Naive thymus-derived CD4-positive, alpha-beta T cell (primary cell): ENCODE measurements around the gene FAM241A. TPM values are rescaled to one million over a fixed set of nuclear protein-coding genes. Genes with fewer than 3 reads are reported as not detected.

ENCODE experiments used
- ATAC-seq: fragments of 150-1000 bp; cut with Tn5 transposase; 2 replicates; pipeline ENCODE4 v1.10.0; 2021; ENCODE audit warnings: mild to moderate bottlenecking, moderate library complexity
- CTCF ChIA-PET: fragments of 350-600 bp; sonication (Branson Sonifier 250); formaldehyde crosslinking; loops from one replicate; lab custom pipeline; 2021; ENCODE audit warnings: antibody characterized with exemption; lab: Charles Lee
- POLR2A ChIA-PET: fragments of 350-600 bp; sonication (Branson Sonifier 250); formaldehyde crosslinking; loops from one replicate; lab custom pipeline; 2021; ENCODE audit warnings: antibody characterized with exemption, inconsistent platforms; lab: Charles Lee
- DNase-seq, 9 donors: peaks; one replicate each; pipeline versions ENCODE4 v3.0.0 to v3.0.0-alpha.2; 2020 to 2022; ENCODE audit warnings: mixed read lengths in 1 of 9
- H3K27ac ChIP-seq: one replicate; pipeline ENCODE4 v1.7.0; 2013; ENCODE audit warnings: mild to moderate bottlenecking, low read depth, low read length, moderate library complexity
- H3K27me3 ChIP-seq, 2 donors: one replicate each; pipeline ENCODE4 v1.7.0; 2013; ENCODE audit warnings: low read length in 2 of 2, mild to moderate bottlenecking in 2 of 2, moderate library complexity in 2 of 2; ENCODE audit not compliant: control insufficient read depth in 2 of 2, insufficient read depth in 2 of 2
- H3K36me3 ChIP-seq, 3 experiments: 1 replicate in 2 of 3; 2 replicates in 1 of 3; pipeline ENCODE4 v1.7.0; 2013; ENCODE audit warnings: low read length in 3 of 3, mild to moderate bottlenecking in 3 of 3, moderate library complexity in 1 of 3; ENCODE audit not compliant: insufficient read depth in 3 of 3, control insufficient read depth in 2 of 3
- H3K4me1 ChIP-seq, 2 donors: one replicate each; pipeline ENCODE4 v1.7.0; 2013; ENCODE audit warnings: low read length in 2 of 2, mild to moderate bottlenecking in 2 of 2, moderate library complexity in 1 of 2; ENCODE audit not compliant: control insufficient read depth in 2 of 2, insufficient read depth in 2 of 2
- H3K4me3 ChIP-seq: 2 replicates; pipeline ENCODE4 v1.7.0; 2013; ENCODE audit warnings: mild to moderate bottlenecking, low read length
- H3K9me3 ChIP-seq, 3 experiments: 1 replicate in 2 of 3; 2 replicates in 1 of 3; pipeline ENCODE4 v1.7.0; 2013; ENCODE audit warnings: low read length in 3 of 3; ENCODE audit not compliant: control insufficient read depth in 2 of 3
- H3K27ac Mint-ChIP-seq, 9 donors: one replicate each; pipeline ENCODE4 v1.8.0; 2020 to 2022; ENCODE audit warnings: mixed read lengths in 9 of 9, mild to moderate bottlenecking in 8 of 9, moderate library complexity in 5 of 9, inconsistent platforms in 2 of 9
- H3K27me3 Mint-ChIP-seq, 5 donors: one replicate each; pipeline ENCODE4 v1.8.0; 2021 to 2022; ENCODE audit warnings: mixed read lengths in 5 of 5, mild to moderate bottlenecking in 1 of 5
- H3K36me3 Mint-ChIP-seq, 5 donors: one replicate each; pipeline ENCODE4 v1.8.0; 2020 to 2022; ENCODE audit warnings: mixed read lengths in 5 of 5, mild to moderate bottlenecking in 3 of 5, inconsistent platforms in 1 of 5
- H3K4me1 Mint-ChIP-seq, 7 donors: one replicate each; pipeline ENCODE4 v1.8.0; 2020 to 2022; ENCODE audit warnings: mixed read lengths in 7 of 7, mild to moderate bottlenecking in 3 of 7, inconsistent platforms in 1 of 7
- H3K4me3 Mint-ChIP-seq, 10 donors: one replicate each; pipeline ENCODE4 v1.8.0; 2020 to 2022; ENCODE audit warnings: mild to moderate bottlenecking in 10 of 10, mixed read lengths in 10 of 10, moderate library complexity in 6 of 10, inconsistent platforms in 2 of 10
- H3K9me3 Mint-ChIP-seq, 11 donors: one replicate each; pipeline ENCODE4 v1.8.0; 2020 to 2022; ENCODE audit warnings: mixed read lengths in 11 of 11, mild to moderate bottlenecking in 4 of 11, inconsistent platforms in 1 of 11, moderate library complexity in 1 of 11
- intact Hi-C, 2 donors: fragments of 100-400 bp; cut with micrococcal nuclease; formaldehyde crosslinking; loops; one replicate each; pipeline ENCODE4 v1.15.1; 2023
- polyA plus RNA-seq, 2 donors: library from polyadenylated mRNA; unstranded; fragments of 300-500 nt; fragmentation: Illumina TruSeq; gene quantifications; one replicate each; pipeline ENCODE4 v1.2.3, GENCODE V29; 2021
- total RNA-seq, 6 experiments: library from RNA in 5 of 6; stranded (reverse) in 5 of 6; gene quantifications; 1 replicate in 5 of 6; 2 replicates in 1 of 6; pipeline ENCODE4 v1.2.3 and lab custom pipeline; 2021 to 2026

The FAM241A gene
- total and polyA plus RNA-seq, 7 experiments from 2014 or later, result 1.2 to 2.4 (median 2.0) TPM

DNA sequence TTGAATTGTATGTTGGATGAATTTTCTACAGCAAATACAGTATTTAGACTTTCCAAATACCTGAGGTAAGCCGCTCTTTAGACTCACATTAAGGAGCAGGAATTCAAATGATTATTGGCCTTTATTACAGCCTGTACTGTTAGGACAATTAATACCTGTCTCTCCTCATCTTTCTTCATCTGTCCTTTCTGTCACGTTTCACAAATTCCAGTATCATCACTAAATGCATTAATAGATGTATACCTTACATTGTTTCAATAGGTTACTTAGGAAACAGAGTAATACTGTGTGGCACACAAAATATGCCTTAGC lies 1.2 kb downstream of the FAM241A start:
- H3K4me1 ChIP-seq, result peaks cover 0 to 12% of the 10 kb centered on the region in 2 donors
- ATAC-seq (no peak), DNase-seq (peak in 2 of 9 donors; percentile 9 to 12)
- peaks cover 0 to 4% (median 0%) of the 10 kb centered on the region in 5 donors for H3K36me3 Mint-ChIP-seq
- H3K9me3 ChIP-seq, result no peaks in the 10 kb centered on the region
- H3K36me3 ChIP-seq, result peaks cover 0 to 4% (median 0%) of the 10 kb centered on the region in 3 experiments
- H3K4me3 Mint-ChIP-seq, result peak overlapping the region; percentile 90 to 99 (median 94)
- H3K4me1 Mint-ChIP-seq, result peaks cover 16 to 52% (median 41%) of the 10 kb centered on the region in 7 donors
- H3K27me3 Mint-ChIP-seq, result peaks cover 0 to 5% (median 0%) of the 10 kb centered on the region in 5 donors
- H3K27ac ChIP-seq, result peak overlapping the region; percentile 78
- peak overlapping the region; percentile 9 to 98 (median 88) for H3K27ac Mint-ChIP-seq
- H3K27me3 ChIP-seq, result no peaks in the 10 kb centered on the region
- H3K9me3 Mint-ChIP-seq, result peaks cover 0 to 3% (median 0%) of the 10 kb centered on the region in 11 donors
- ChIA-PET CTCF (interaction anchor here (0.6 to 1.4 kb wide), 3 partner anchors 88 to 1529 kb away, joined by 3 to 4 read pairs (median 3); no protein-coding TSS in a partner anchor), POLR2A (interaction anchor here (1.3 to 1.5 kb wide), 2 partner anchors 85 to 490 kb away, joined by 3 to 6 read pairs; partner anchors contain the start of genes AP1AR, LARP7 and ZGRF1)
- intact Hi-C loops, result loop anchor here (1.0 to 10.0 kb wide), 7 partner anchors 20 to 1954 kb away; partner anchors contain the start of gene TIFA (in 1 of the 2)
- H3K4me3 ChIP-seq, result peak overlapping the region; percentile 89

DNA sequence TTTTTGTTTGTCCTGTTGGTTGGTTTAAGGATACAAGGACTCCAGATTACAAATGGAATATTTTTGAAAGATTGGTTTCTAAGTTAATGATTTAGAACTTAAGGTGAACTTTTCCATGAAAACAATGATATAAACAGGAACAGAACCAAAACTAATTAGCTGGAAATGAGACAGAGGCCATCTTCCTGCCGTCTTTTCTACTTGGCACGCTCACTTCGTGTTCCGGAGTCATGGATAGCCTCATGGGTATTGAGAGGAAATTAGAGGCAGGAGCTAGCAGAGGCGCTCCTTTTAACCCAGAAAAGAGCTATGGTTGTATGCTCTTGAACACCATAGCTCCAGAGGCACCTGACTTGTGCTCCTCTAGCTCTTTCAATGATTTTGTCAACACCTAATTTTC lies 2.4 kb downstream of the FAM241A start:
- Histone ChIP-seq H3K9me3 (no peaks in the 10 kb centered on the region), H3K4me1 (peaks cover 0 to 19% of the 10 kb centered on the region in 2 donors), H3K36me3 (peaks cover 0 to 4% (median 0%) of the 10 kb centered on the region in 3 experiments), H3K27me3 (no peaks in the 10 kb centered on the region), H3K27ac (no peak overlapping the region), H3K4me3 (no peak overlapping the region)
- Mint-ChIP-seq H3K4me1 (peaks cover 21 to 62% (median 45%) of the 10 kb centered on the region in 7 donors), H3K9me3 (peaks cover 0 to 3% (median 0%) of the 10 kb centered on the region in 11 donors), H3K27me3 (peaks cover 0 to 5% (median 0%) of the 10 kb centered on the region in 5 donors), H3K36me3 (peaks cover 0 to 4% (median 0%) of the 10 kb centered on the region in 5 donors), H3K27ac (peak overlapping the region in 1 of 9 donors; percentile 18), H3K4me3 (peak overlapping the region in 6 of 10 donors; percentile 11 to 98 (median 28))
- CTCF ChIA-PET, result interaction anchor here (0.7 to 1.4 kb wide), 6 partner anchors 10 to 377 kb away, joined by 3 to 4 read pairs (median 3); no protein-coding TSS in a partner anchor
- DNase-seq (no peak), ATAC-seq (no peak)
- POLR2A ChIA-PET, result interaction anchor here (0.7 to 1.7 kb wide), 5 partner anchors 8 to 85 kb away, joined by 3 to 5 read pairs (median 3); no protein-coding TSS in a partner anchor
- intact Hi-C loops, result loop anchor here (2.0 to 10.0 kb wide), 5 partner anchors 19 to 1955 kb away; no protein-coding TSS in a partner anchor

DNA sequence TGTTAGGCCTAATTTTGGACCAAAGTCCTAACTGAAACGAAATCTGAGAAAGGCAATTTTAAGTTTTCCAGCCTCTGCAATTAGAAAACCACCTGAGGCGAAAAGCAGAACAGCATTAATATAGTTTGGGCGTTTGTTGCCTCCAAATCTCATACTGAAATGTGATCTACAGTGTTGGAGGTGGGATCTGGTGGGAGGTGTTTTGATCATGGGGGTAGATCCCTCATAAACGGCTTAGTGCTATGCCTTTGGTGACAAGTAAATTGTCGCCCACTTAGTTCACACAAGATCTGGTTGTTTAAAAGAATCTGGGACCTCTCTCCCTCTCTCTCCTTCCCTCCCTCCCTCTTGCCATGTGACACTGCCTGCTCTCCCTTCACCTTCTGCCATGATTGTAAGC lies 5.7 kb downstream of the FAM241A start:
- no peak for DNase-seq
- no peak overlapping the region for H3K4me3 ChIP-seq
- Mint-ChIP-seq H3K4me1 (peaks cover 25 to 69% (median 55%) of the 10 kb centered on the region in 7 donors), H3K4me3 (no peak overlapping the region), H3K27me3 (peaks cover 0 to 5% (median 0%) of the 10 kb centered on the region in 5 donors), H3K36me3 (peaks cover 0 to 4% (median 0%) of the 10 kb centered on the region in 5 donors), H3K9me3 (no peaks in the 10 kb centered on the region), H3K27ac (no peak overlapping the region)
- ChIA-PET CTCF (no interaction called here), POLR2A (no interaction called here)
- H3K4me1 ChIP-seq, result peaks cover 0 to 27% of the 10 kb centered on the region in 2 donors
- no peak for ATAC-seq
- no peak overlapping the region for H3K27ac ChIP-seq
- H3K9me3 ChIP-seq, result no peaks in the 10 kb centered on the region
- intact Hi-C loops, result no loop called here
- peaks cover 0 to 1% (median 0%) of the 10 kb centered on the region in 3 experiments for H3K36me3 ChIP-seq
- H3K27me3 ChIP-seq, result no peaks in the 10 kb centered on the region

DNA sequence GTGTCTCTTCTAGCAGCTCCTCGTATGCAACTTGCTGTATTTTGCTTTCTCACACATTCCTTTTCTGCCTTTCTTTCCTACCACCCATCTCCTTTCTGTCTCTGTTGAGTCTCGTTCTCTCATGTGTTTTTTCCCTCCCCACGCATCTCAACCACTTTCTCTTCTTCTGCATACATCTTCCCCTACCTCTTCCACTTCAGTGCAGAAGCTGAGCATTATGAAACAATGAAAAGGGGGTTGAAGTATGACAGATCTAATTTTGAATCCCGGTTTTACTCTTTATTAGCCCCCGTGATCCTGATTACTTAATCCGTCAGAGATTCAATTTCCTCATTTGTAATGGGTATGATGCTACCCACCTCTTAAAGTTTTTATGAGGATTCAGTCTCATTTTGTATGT lies 7.3 kb downstream of the FAM241A start:
- CTCF ChIA-PET, result no interaction called here

DNA sequence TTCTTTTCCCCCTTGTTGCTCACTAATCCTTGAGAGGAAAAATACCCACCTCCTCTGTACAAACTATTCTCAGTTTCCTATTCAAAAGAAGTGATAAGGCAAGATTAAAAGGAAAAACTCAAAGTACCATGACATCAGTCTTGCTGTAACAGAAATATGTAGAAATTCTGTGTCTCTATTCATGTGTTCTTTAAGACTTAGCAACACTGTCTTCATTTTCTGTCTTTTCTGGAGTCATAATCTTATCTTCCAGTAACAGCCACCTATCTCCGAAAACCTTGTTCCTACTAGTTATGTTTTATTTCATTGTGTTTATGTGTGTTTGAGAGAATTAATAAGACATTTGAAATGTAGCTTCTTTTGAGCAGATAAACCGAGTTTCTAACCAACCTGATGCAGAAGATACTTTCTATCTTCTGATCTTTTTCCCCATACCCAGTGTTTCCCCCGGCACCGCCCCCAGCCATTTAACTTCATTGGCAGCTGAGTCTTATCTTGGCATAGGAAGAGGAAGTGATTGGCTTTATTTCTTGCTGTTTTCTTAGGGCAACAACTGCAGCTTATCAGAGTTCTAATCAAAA lies 8.0 kb downstream of the FAM241A start:
- H3K27ac Mint-ChIP-seq, result peak overlapping the region in 6 of 9 donors; percentile 11 to 77 (median 40)

More for the DNA sequence above, 7.3 kb downstream of the FAM241A start:
- intact Hi-C loops, result loop anchor here in 1 of 2 donors (2.0 kb wide), 1 partner anchor 16 kb away; no protein-coding TSS in a partner anchor
- H3K27ac Mint-ChIP-seq, result peak overlapping the region in 7 of 9 donors; percentile 0 to 31 (median 12)
- peaks cover 0 to 4% (median 0%) of the 10 kb centered on the region in 5 donors for H3K36me3 Mint-ChIP-seq
- H3K9me3 Mint-ChIP-seq, result no peaks in the 10 kb centered on the region
- ATAC-seq, result no peak
- Histone ChIP-seq H3K4me1 (peaks cover 0 to 15% of the 10 kb centered on the region in 2 donors), H3K4me3 (no peak overlapping the region), H3K36me3 (no peaks in the 10 kb centered on the region), H3K27ac (no peak overlapping the region), H3K27me3 (no peaks in the 10 kb centered on the region), H3K9me3 (no peaks in the 10 kb centered on the region)
- peak overlapping the region in 4 of 10 donors; percentile 11 to 68 (median 54) for H3K4me3 Mint-ChIP-seq
- H3K4me1 Mint-ChIP-seq, result peaks cover 25 to 60% (median 48%) of the 10 kb centered on the region in 7 donors
- no peaks in the 10 kb centered on the region for H3K27me3 Mint-ChIP-seq
- POLR2A ChIA-PET, result no interaction called here
- no peak for DNase-seq

DNA sequence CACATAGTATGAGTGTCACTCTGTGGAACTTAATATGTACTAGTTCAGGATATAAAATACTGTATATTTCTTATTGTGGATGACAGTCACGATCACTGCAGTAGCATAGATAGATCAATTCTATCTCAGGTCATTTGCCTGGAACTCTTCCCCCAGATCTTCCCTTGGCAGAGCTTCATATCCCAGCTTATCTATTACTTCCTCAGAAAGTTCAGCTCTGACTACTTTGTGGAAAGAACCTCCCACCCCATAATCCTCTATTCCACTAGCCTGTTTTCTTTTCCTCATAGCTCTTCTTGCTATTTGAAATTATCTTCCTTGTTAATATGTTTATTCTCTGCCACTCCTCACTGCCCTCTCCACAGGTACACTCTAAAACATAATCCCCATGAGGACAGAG lies 10.9 kb downstream of the FAM241A start:
- Histone ChIP-seq H3K27me3 (no peaks in the 10 kb centered on the region), H3K4me1 (peaks cover 0 to 15% of the 10 kb centered on the region in 2 donors), H3K4me3 (no peak overlapping the region), H3K27ac (no peak overlapping the region), H3K9me3 (no peaks in the 10 kb centered on the region), H3K36me3 (no peaks in the 10 kb centered on the region)
- ATAC-seq (no peak), DNase-seq (no peak)
- Mint-ChIP-seq H3K4me1 (peaks cover 14 to 40% (median 30%) of the 10 kb centered on the region in 7 donors), H3K27ac (no peak overlapping the region), H3K4me3 (no peak overlapping the region), H3K9me3 (peaks cover 0 to 11% (median 3%) of the 10 kb centered on the region in 11 donors), H3K27me3 (no peaks in the 10 kb centered on the region), H3K36me3 (peaks cover 0 to 26% (median 12%) of the 10 kb centered on the region in 5 donors)
- POLR2A ChIA-PET, result no interaction called here
- intact Hi-C loops, result no loop called here
- CTCF ChIA-PET, result interaction anchor here (0.7 kb wide), 1 partner anchor 26 kb away, joined by 3 read pairs; no protein-coding TSS in a partner anchor

More for the DNA sequence above, 8.0 kb downstream of the FAM241A start:
- peaks cover 22 to 53% (median 40%) of the 10 kb centered on the region in 7 donors for H3K4me1 Mint-ChIP-seq
- Histone ChIP-seq H3K4me1 (peaks cover 0 to 15% of the 10 kb centered on the region in 2 donors), H3K9me3 (no peaks in the 10 kb centered on the region), H3K4me3 (no peak overlapping the region), H3K36me3 (no peaks in the 10 kb centered on the region), H3K27me3 (no peaks in the 10 kb centered on the region), H3K27ac (no peak overlapping the region)
- ChIA-PET POLR2A (no interaction called here), CTCF (no interaction called here)
- H3K27me3 Mint-ChIP-seq, result no peaks in the 10 kb centered on the region
- no peaks in the 10 kb centered on the region for H3K9me3 Mint-ChIP-seq
- H3K4me3 Mint-ChIP-seq, result peak overlapping the region; percentile 13 to 82 (median 62)
- peaks cover 0 to 4% (median 0%) of the 10 kb centered on the region in 5 donors for H3K36me3 Mint-ChIP-seq
- intact Hi-C loops, result loop anchor here in 1 of 2 donors (2.0 kb wide), 1 partner anchor 16 kb away; no protein-coding TSS in a partner anchor
- ATAC-seq (no peak), DNase-seq (peak in 1 of 9 donors; percentile 12)
